Neuronal stem cell (in vitro differentiated cells): ENCODE data around the gene OCA2.

Experiments used
- DNase-seq: peaks from one replicate; pipeline ENCODE4 v3.0.0-alpha.2; 2013; ENCODE audit warnings: low spot score
- H2AFZ ChIP-seq: one replicate; pipeline ENCODE4 v1.6.1; 2013; ENCODE audit warnings: mild to moderate bottlenecking, low read length, inconsistent platforms
- H2AK5ac ChIP-seq: 2 replicates; pipeline ENCODE4 v1.6.1; 2013; ENCODE audit warnings: low read depth, mild to moderate bottlenecking, inconsistent platforms, low read length, moderate library complexity, mixed read lengths
- H2BK120ac ChIP-seq: 2 replicates; pipeline ENCODE4 v1.6.1; 2013; ENCODE audit warnings: low read depth, mild to moderate bottlenecking, inconsistent platforms, low read length, moderate library complexity, mixed read lengths
- H2BK12ac ChIP-seq: one replicate; pipeline ENCODE4 v1.6.1; 2013; ENCODE audit warnings: low read length, inconsistent platforms
- H2BK15ac ChIP-seq: 2 replicates; pipeline ENCODE4 v1.6.1; 2013; ENCODE audit warnings: mild to moderate bottlenecking, low read length, inconsistent platforms, mixed read lengths
- H2BK5ac ChIP-seq: one replicate; pipeline ENCODE4 v1.6.1; 2013; ENCODE audit warnings: inconsistent platforms, mild to moderate bottlenecking, low read length, moderate library complexity
- H3K14ac ChIP-seq: one replicate; pipeline ENCODE4 v1.6.1; 2013; ENCODE audit warnings: low read length, inconsistent platforms
- H3K18ac ChIP-seq: 2 replicates; pipeline ENCODE4 v1.6.1; 2013; ENCODE audit warnings: low read length, inconsistent platforms
- H3K23ac ChIP-seq: 2 replicates; pipeline ENCODE4 v1.6.1; 2013; ENCODE audit warnings: low read depth, mild to moderate bottlenecking, mixed read lengths, low read length, inconsistent platforms; ENCODE audit not compliant: poor library complexity
- H3K27ac ChIP-seq: replicated peaks from 3 replicates; pipeline ENCODE4 v1.5.1; 2013; ENCODE audit warnings: low read length, inconsistent platforms
- H3K27me3 ChIP-seq, 3 experiments: 2 replicates each; pipeline ENCODE4 v1.6.1; 2013; ENCODE audit warnings: low read length in 3 of 3, mild to moderate bottlenecking in 2 of 3, inconsistent platforms in 1 of 3, low read depth in 1 of 3, mixed read lengths in 1 of 3, moderate library complexity in 1 of 3; ENCODE audit not compliant: control insufficient read depth in 3 of 3, insufficient read depth in 3 of 3
- H3K36me3 ChIP-seq, 2 donors: replicated peaks in 1 of 2; 2 replicates each; pipeline ENCODE4 v1.6.1; 2013; ENCODE audit warnings: low read length in 2 of 2; ENCODE audit not compliant: control insufficient read depth in 2 of 2, insufficient read depth in 2 of 2
- H3K4ac ChIP-seq: 2 replicates; pipeline ENCODE4 v1.6.1; 2013; ENCODE audit warnings: inconsistent platforms, mild to moderate bottlenecking, low read length, moderate library complexity
- H3K4me1 ChIP-seq, 2 donors: 1 replicate in 1 of 2; 2 replicates in 1 of 2; pipeline ENCODE4 v1.6.1; 2013; ENCODE audit warnings: low read length in 2 of 2, low read depth in 1 of 2; ENCODE audit not compliant: control insufficient read depth in 2 of 2, insufficient read depth in 1 of 2
- H3K4me2 ChIP-seq: one replicate; pipeline ENCODE4 v1.6.1; 2013; ENCODE audit warnings: mild to moderate bottlenecking, low read length, inconsistent platforms; ENCODE audit not compliant: insufficient read depth, poor library complexity, severe bottlenecking
- H3K4me3 ChIP-seq, 2 donors: 2 replicates each; pipeline ENCODE4 v1.5.1; 2013; ENCODE audit warnings: low read length in 2 of 2, mild to moderate bottlenecking in 2 of 2, inconsistent platforms in 1 of 2, moderate library complexity in 1 of 2
- H3K79me1 ChIP-seq: one replicate; pipeline ENCODE4 v1.6.1; 2013; ENCODE audit warnings: low read depth, mild to moderate bottlenecking, inconsistent platforms, low read length, moderate library complexity
- H3K9ac ChIP-seq: one replicate; pipeline ENCODE4 v1.6.1; 2013; ENCODE audit warnings: mild to moderate bottlenecking, low read depth, low read length, inconsistent platforms; ENCODE audit not compliant: poor library complexity
- H3K9me3 ChIP-seq, 2 donors: replicated peaks in 1 of 2; 2 replicates each; pipeline versions ENCODE3 to v1.6.1; 2013; ENCODE audit warnings: low read length in 2 of 2, mild to moderate bottlenecking in 2 of 2, inconsistent platforms in 1 of 2, low read depth in 1 of 2, mixed read lengths in 1 of 2, moderate library complexity in 1 of 2; ENCODE audit not compliant: control insufficient read depth in 2 of 2, insufficient read depth in 1 of 2
- H4K8ac ChIP-seq: one replicate; pipeline ENCODE4 v1.6.1; 2013; ENCODE audit warnings: low read depth, mild to moderate bottlenecking, inconsistent platforms, low read length, moderate library complexity
- H4K91ac ChIP-seq: one replicate; pipeline ENCODE4 v1.6.1; 2013; ENCODE audit warnings: low read length, low read depth, mild to moderate bottlenecking, inconsistent platforms; ENCODE audit not compliant: poor library complexity
- WGBS, 2 donors: extraction: QIAGEN DNeasy Blood & Tissue Kit; methylation state at CpG; one replicate each; pipeline ENCODE4 v1.1.7; 2013; ENCODE audit warnings: missing lambda C conversion rate in 2 of 2, mixed read lengths in 1 of 2; ENCODE audit not compliant: insufficient read length in 2 of 2, insufficient replicate concordance in 1 of 2; ENCODE audit errors: extremely low coverage in 2 of 2; 5-methylcytosine and 5-hydroxymethylcytosine counted together

The OCA2 gene

DNA sequence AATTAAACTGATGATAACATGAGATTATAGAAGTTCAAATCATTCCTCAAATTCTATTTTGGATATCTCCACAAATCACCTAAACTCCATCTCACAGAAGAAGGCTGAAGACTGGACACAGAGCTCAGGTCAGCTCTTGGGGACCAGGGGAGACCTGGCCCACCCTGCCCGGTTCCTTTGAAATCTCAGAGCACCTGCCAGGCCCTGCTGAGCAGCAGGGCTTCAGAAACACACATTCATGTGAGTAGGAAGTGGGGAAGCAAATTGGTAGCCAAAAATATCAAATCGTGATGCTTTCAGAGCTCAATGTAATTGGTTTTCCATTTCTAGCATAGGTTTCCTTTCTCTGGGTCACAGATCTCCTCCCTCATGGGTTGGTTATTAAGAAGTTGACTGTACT is 76.2 kb downstream of the OCA2 start:
- peak overlapping the region; percentile 67 for H2BK5ac ChIP-seq
- no peaks in the 10 kb centered on the region for H3K36me3 ChIP-seq
- no peaks in the 10 kb centered on the region for H3K79me1 ChIP-seq
- WGBS, 2 donors = no CpG with 5 or more reads among the region's 2 CpGs
- H3K14ac ChIP-seq = no peak overlapping the region
- H3K9ac ChIP-seq = peak overlapping the region; percentile 39
- H3K4me1 ChIP-seq = peaks cover 0 to 17% of the 10 kb centered on the region in 2 donors
- H2BK120ac ChIP-seq = no peak overlapping the region
- no peak overlapping the region for H3K4me2 ChIP-seq
- H3K18ac ChIP-seq = no peak overlapping the region
- H2AK5ac ChIP-seq = no peak overlapping the region
- H3K9me3 ChIP-seq = no peaks in the 10 kb centered on the region
- peak overlapping the region; percentile 79 for H2BK12ac ChIP-seq
- no peak overlapping the region for H3K27ac ChIP-seq
- no peak overlapping the region for H4K91ac ChIP-seq
- H4K8ac ChIP-seq = no peak overlapping the region
- H3K4ac ChIP-seq = no peak overlapping the region
- H3K27me3 ChIP-seq = peaks cover 0 to 17% (median 0%) of the 10 kb centered on the region in 3 experiments
- no peak overlapping the region for H3K23ac ChIP-seq
- DNase-seq = no peak
- no peak overlapping the region for H2BK15ac ChIP-seq
- H3K4me3 ChIP-seq = no peak overlapping the region
- H2AFZ ChIP-seq = no peak overlapping the region

DNA sequence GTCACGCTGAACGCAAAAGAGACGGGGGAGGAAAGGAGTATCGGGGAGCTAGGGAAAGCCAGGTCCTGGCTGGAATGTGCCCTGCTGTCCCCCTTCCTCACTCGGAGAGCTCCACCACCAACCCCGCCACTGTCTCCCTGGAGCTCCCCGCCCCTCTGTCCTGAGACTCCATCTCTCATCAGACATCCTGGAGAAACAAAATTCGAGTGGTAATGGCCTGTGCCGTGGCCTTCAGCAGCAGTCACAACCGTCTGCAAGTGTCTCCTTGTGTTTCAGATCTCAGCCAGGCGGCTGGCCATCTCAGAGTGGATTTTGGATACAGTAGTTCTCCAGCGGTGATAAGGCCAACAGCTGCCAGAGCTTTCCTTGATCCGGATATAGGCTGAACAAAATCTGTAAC is 76.9 kb downstream of the OCA2 start:
- Histone ChIP-seq H2AK5ac (no peak overlapping the region), H3K79me1 (no peaks in the 10 kb centered on the region), H3K4me1 (peaks cover 0 to 22% of the 10 kb centered on the region in 2 donors), H3K36me3 (no peaks in the 10 kb centered on the region), H3K4ac (no peak overlapping the region), H3K18ac (no peak overlapping the region), H3K27ac (no peak overlapping the region), H2BK5ac (no peak overlapping the region), H3K14ac (no peak overlapping the region), H4K8ac (no peak overlapping the region), H2AFZ (no peak overlapping the region), H3K9ac (no peak overlapping the region), H3K4me2 (no peak overlapping the region), H2BK120ac (no peak overlapping the region), H3K23ac (no peak overlapping the region), H3K4me3 (no peak overlapping the region), H4K91ac (no peak overlapping the region), H3K9me3 (no peaks in the 10 kb centered on the region), H3K27me3 (peaks cover 0 to 17% (median 0%) of the 10 kb centered on the region in 3 experiments), H2BK12ac (no peak overlapping the region), H2BK15ac (no peak overlapping the region)
- DNase-seq = no peak
- WGBS, 2 donors = no CpG with 5 or more reads among the region's 13 CpGs

DNA sequence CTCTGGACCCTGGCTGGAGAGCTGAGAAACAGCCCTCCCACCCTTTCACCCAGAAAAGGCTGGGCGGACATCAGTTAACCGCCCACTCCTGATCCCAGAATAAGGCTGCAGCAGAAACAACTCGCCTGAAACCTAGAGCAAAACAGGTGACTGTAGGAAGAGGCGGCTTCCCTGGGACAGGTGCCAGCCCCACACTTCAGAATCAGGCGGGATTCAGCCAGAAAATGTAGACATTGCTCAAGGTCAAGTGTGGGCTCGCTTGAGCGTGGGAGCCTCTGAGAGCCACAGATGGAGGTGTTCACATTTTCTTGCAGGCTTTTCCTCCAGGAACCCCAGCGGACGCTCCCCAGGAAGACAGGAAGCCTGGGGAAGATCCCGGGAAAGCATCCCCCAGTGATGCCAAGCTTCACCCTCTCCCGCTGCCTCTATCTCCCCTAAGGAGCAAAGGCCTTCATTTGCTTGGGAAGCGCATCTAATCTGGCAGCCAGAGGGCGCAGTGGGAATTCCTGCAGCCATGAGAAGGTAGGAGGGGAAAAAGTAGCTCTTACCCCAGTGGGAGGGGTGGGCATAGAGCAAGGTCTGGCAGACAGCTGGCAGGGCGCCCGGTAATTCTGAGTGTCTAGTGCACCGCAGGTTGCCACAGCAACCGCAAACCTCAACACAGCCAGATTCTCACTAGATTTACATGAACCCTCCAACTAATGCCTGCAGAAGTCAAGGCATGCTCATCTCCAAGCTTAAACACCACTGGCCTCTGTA is 77.7 kb downstream of the OCA2 start:
- no peak overlapping the region for H2BK12ac ChIP-seq
- no peak overlapping the region for H3K9ac ChIP-seq
- no CpG with 5 or more reads among the region's 17 CpGs for WGBS, 2 donors
- no peak overlapping the region for H4K91ac ChIP-seq
- H3K27me3 ChIP-seq = peaks cover 0 to 17% (median 0%) of the 10 kb centered on the region in 3 experiments
- H3K4me2 ChIP-seq = no peak overlapping the region
- no peak overlapping the region for H3K14ac ChIP-seq
- H3K27ac ChIP-seq = no peak overlapping the region
- no peak overlapping the region for H2BK15ac ChIP-seq
- no peak overlapping the region for H2BK120ac ChIP-seq
- no peak overlapping the region for H2AK5ac ChIP-seq
- H2BK5ac ChIP-seq = no peak overlapping the region
- H3K9me3 ChIP-seq = no peaks in the 10 kb centered on the region
- no peaks in the 10 kb centered on the region for H3K79me1 ChIP-seq
- no peak overlapping the region for H4K8ac ChIP-seq
- DNase-seq = peak; percentile 20
- no peak overlapping the region for H3K23ac ChIP-seq
- H3K4me3 ChIP-seq = no peak overlapping the region
- no peak overlapping the region for H3K18ac ChIP-seq
- H3K4ac ChIP-seq = no peak overlapping the region
- H3K36me3 ChIP-seq = no peaks in the 10 kb centered on the region
- H2AFZ ChIP-seq = no peak overlapping the region
- peaks cover 0 to 22% of the 10 kb centered on the region in 2 donors for H3K4me1 ChIP-seq

DNA sequence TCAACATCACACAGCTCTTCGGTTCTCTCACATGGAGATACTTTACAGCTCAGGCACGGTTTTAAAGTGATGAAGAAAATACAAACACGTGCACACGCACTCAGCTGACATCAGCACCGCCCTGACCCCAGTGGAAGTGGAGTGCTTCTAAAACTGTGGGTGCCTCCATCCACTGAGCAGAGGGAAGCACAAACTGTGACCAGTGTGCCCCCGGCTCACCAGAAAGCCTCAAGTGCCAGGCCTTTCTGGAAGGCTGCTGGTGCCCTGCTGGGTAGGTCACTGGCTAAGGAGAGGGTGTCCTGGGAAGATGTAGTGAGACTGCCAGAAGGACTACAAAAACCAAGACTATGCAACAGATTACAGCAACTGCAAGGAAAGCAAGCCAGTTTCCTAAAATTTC is 78.5 kb downstream of the OCA2 start:
- peak overlapping the region; percentile 6 for H2BK15ac ChIP-seq
- H3K79me1 ChIP-seq = no peaks in the 10 kb centered on the region
- H4K91ac ChIP-seq = no peak overlapping the region
- DNase-seq = no peak
- H4K8ac ChIP-seq = no peak overlapping the region
- no peak overlapping the region for H2BK120ac ChIP-seq
- H3K4me3 ChIP-seq = no peak overlapping the region
- peaks cover 0 to 22% of the 10 kb centered on the region in 2 donors for H3K4me1 ChIP-seq
- peak overlapping the region; percentile 90 for H3K18ac ChIP-seq
- H3K9me3 ChIP-seq = no peaks in the 10 kb centered on the region
- no peak overlapping the region for H3K23ac ChIP-seq
- H3K27ac ChIP-seq = no peak overlapping the region
- no peak overlapping the region for H2BK12ac ChIP-seq
- H3K27me3 ChIP-seq = peaks cover 0 to 16% (median 0%) of the 10 kb centered on the region in 3 experiments
- no CpG with 5 or more reads among the region's 6 CpGs for WGBS, 2 donors
- H3K4ac ChIP-seq = no peak overlapping the region
- H2AFZ ChIP-seq = no peak overlapping the region
- no peak overlapping the region for H3K4me2 ChIP-seq
- H2AK5ac ChIP-seq = peak overlapping the region; percentile 65
- H3K14ac ChIP-seq = no peak overlapping the region
- no peak overlapping the region for H3K9ac ChIP-seq
- H2BK5ac ChIP-seq = no peak overlapping the region
- no peaks in the 10 kb centered on the region for H3K36me3 ChIP-seq
